ENCODE results near the gene CDIPT.

GRCh38 chr16:29819506-29819905, 43.5 kb downstream of the CDIPT start:
- TF ChIP-seq POLR2A (IDR thresholded peaks at IDR 0.05; ENCODE audit: low read depth, low read length) (no peak), RCOR1 (IDR thresholded peaks at IDR 0.05; ENCODE audit: insufficient replicate concordance, low read length) (no peak), CEBPB (IDR thresholded peaks at IDR 0.05; ENCODE audit: low read depth, low read length) (no peak), MAFK (IDR thresholded peaks at IDR 0.05; ENCODE audit: low read depth, low read length) (no peak), FOS (IDR thresholded peaks at IDR 0.05; ENCODE audit: low read depth, low read length) (no peak), NFE2L2 (IDR thresholded peaks at IDR 0.05; ENCODE audit: low read depth, low read length) (no peak), RFX5 (IDR thresholded peaks at IDR 0.05; ENCODE audit: low read depth, low read length) (no peak), USF2 (IDR thresholded peaks at IDR 0.05; ENCODE audit: low read depth, low read length) (no peak), MAZ (IDR thresholded peaks at IDR 0.05; ENCODE audit: borderline replicate concordance, low read depth, low read length) (no peak), MXI1 (IDR thresholded peaks at IDR 0.05; ENCODE audit: borderline replicate concordance, low read depth, low read length) (no peak), SMC3 (IDR thresholded peaks at IDR 0.05; ENCODE audit: low read depth, low read length) (no peak), RAD21 (IDR thresholded peaks at IDR 0.05; ENCODE audit: low read length) (no peak)
- TF ChIP-seq, protein P1, sequence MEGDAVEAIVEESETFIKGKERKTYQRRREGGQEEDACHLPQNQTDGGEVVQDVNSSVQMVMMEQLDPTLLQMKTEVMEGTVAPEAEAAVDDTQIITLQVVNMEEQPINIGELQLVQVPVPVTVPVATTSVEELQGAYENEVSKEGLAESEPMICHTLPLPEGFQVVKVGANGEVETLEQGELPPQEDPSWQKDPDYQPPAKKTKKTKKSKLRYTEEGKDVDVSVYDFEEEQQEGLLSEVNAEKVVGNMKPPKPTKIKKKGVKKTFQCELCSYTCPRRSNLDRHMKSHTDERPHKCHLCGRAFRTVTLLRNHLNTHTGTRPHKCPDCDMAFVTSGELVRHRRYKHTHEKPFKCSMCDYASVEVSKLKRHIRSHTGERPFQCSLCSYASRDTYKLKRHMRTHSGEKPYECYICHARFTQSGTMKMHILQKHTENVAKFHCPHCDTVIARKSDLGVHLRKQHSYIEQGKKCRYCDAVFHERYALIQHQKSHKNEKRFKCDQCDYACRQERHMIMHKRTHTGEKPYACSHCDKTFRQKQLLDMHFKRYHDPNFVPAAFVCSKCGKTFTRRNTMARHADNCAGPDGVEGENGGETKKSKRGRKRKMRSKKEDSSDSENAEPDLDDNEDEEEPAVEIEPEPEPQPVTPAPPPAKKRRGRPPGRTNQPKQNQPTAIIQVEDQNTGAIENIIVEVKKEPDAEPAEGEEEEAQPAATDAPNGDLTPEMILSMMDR (conservative IDR thresholded peaks at IDR 0.05; ENCODE audit: low read depth, low read length): no peak
- TF ChIP-seq, protein P2, sequence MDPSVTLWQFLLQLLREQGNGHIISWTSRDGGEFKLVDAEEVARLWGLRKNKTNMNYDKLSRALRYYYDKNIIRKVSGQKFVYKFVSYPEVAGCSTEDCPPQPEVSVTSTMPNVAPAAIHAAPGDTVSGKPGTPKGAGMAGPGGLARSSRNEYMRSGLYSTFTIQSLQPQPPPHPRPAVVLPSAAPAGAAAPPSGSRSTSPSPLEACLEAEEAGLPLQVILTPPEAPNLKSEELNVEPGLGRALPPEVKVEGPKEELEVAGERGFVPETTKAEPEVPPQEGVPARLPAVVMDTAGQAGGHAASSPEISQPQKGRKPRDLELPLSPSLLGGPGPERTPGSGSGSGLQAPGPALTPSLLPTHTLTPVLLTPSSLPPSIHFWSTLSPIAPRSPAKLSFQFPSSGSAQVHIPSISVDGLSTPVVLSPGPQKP (IDR thresholded peaks at IDR 0.05; ENCODE audit: borderline replicate concordance, low read depth, low read length): no peak

Data from IMR-90 (cell line).